Mesenteric fat pad (tissue), 1 donor: ENCODE results near the gene MAGEA2B. TPM values are rescaled to one million over a fixed set of nuclear protein-coding genes. Genes with fewer than 3 reads are reported as not detected.
A peak's percentile ranks its signal among the peaks of the same experiment; 100 is the strongest.
"Not testable (repeated sequence)": the region's sequence is repeated elsewhere in the genome, so short reads cannot be mapped to it uniquely, and the experiment has no call there.

Experiments
- DNase-seq: peaks from one replicate; pipeline ENCODE4 v3.0.0-alpha.2; 2020; ENCODE audit warnings: low spot score
- long read RNA-seq: library from polyadenylated mRNA; unstranded; transcript quantifications from one replicate; pipeline ENCODE4 v2.0.0, GENCODE V29; 2020
- total RNA-seq: library from RNA; stranded (reverse); fragmentation: NEBNext Ultra II Directional; extraction: Animal tissue kit (Norgen Biotek cat#: 25700); gene quantifications from one replicate; pipeline ENCODE4 v1.2.1, GENCODE V29; 2021
- donor health status: DM: yes; HTN: yes; CAD: no.

Gene MAGEA2B
- not detected for total RNA-seq
- long read RNA-seq, result 0 reads

- DNase-seq, result not testable (repeated sequence)
Observed at GRCh38 chrX:152713815-152714787, at the start of gene MAGEA2B. Gene MAGEA2B, plus strand, starts transcription at chrX:152714628. Its CDS starts 2,479 bp downstream, at chrX:152717107.

- no peak for DNase-seq
Observed at GRCh38 chrX:152674135-152674534, 40.3 kb upstream of the MAGEA2B start.

- DNase-seq, result not testable (repeated sequence)
Observed at GRCh38 chrX:152674652-152675051, 39.8 kb upstream of the MAGEA2B start.

GRCh38 chrX:152681012-152681411 lies 33.4 kb upstream of the MAGEA2B start:
- DNase-seq, result not testable (repeated sequence)

- DNase-seq, result not testable (repeated sequence)
Observed at GRCh38 chrX:152697952-152698931, 16.2 kb upstream of the MAGEA2B start, which contains the start of gene MAGEA3. Gene MAGEA3, plus strand, starts transcription at chrX:152698794. Its CDS starts 2,039 bp downstream, at chrX:152700833.

GRCh38 chrX:152700390-152700789 lies 14.0 kb upstream of the MAGEA2B start:
- peak; percentile 81 for DNase-seq

- DNase-seq, result not testable (repeated sequence)
Observed at GRCh38 chrX:152706500-152706899, 7.9 kb upstream of the MAGEA2B start.

GRCh38 chrX:152709173-152709572 lies 5.3 kb upstream of the MAGEA2B start, which contains the start of gene CSAG2:
Gene CSAG2, minus strand, starts transcription at chrX:152709273. Its CDS starts 161 bp downstream, at chrX:152709112.
- not testable (repeated sequence) for DNase-seq

- not testable (repeated sequence) for DNase-seq
Observed at GRCh38 chrX:152713195-152713594, 1.2 kb upstream of the MAGEA2B start.

GRCh38 chrX:152725409-152725808 lies 11.0 kb downstream of the MAGEA2B start:
- DNase-seq, result no peak

GRCh38 chrX:152733261-152733975 lies 19.0 kb downstream of the MAGEA2B start, which contains the start of the genes CSAG1 and MAGEA12:
Gene CSAG1, minus strand, starts transcription at chrX:152733721. Its CDS starts 1,261 bp downstream, at chrX:152732460.
Gene MAGEA12, plus strand, starts transcription at chrX:152733757. Its CDS starts 2,405 bp downstream, at chrX:152736162.
- peak; percentile 68 for DNase-seq

- peak; percentile 45 for DNase-seq
Observed at GRCh38 chrX:152734143-152734858, 19.9 kb downstream of the MAGEA2B start.

- peak; percentile 59 for DNase-seq
Observed at GRCh38 chrX:152735101-152735500, 20.7 kb downstream of the MAGEA2B start.

- DNase-seq, result peak; percentile 67
Observed at GRCh38 chrX:152735860-152736511, 21.6 kb downstream of the MAGEA2B start.

GRCh38 chrX:152736528-152736927 lies 22.1 kb downstream of the MAGEA2B start:
- DNase-seq, result peak; percentile 82

- DNase-seq, result no peak
Observed at GRCh38 chrX:152738560-152738959, 24.1 kb downstream of the MAGEA2B start.

- not testable (repeated sequence) for DNase-seq
Observed at GRCh38 chrX:152753686-152754650, 39.5 kb downstream of the MAGEA2B start, which contains the start of gene MAGEA2. Gene MAGEA2, minus strand, starts transcription at chrX:152753842. Its CDS starts 2,479 bp downstream, at chrX:152751363.

- not testable (repeated sequence) for DNase-seq
Observed at GRCh38 chrX:152754871-152755270, 40.4 kb downstream of the MAGEA2B start.
